ENCODE data around the gene POLA1.
"Not testable (repeated sequence)": the region's sequence is repeated elsewhere in the genome, so short reads cannot be mapped to it uniquely, and the experiment has no call there.

Gene POLA1

DNA sequence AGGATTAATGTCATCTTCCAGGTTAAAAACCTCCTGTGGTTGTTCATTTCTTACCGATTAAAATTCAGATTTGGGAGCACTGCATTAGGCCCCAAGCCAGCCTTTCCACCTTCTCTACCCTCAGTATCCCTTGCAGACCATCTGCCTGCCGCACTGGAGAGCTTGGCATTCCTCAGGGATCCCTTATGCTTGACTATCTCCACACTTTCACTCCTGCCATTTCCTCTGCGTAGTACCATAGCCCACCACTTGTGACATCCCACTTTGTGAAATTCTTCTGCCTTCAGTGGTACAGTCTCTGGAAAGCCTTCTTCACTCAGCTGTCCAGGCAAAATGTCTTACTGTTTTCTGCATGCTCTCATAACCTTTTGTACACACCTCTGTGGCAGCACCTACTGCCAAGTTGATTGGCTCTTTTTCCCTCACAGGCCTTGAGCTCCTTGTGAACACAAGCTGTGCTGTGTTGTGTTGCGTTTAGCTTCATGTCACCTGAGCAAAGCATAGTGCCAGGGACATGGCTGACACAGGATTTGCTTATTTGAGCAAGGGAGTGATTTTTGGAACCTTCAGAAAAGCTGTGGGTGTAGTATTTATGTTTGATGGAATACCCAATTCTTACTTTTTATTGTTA, 165.6 kb downstream of the POLA1 start:
- no peak for TF ChIP-seq CTCF (conservative IDR thresholded peaks at IDR 0.05; ENCODE audit: control insufficient read depth, insufficient read depth, low read depth, low read length)
- no peak for DNase-seq (ENCODE audit: low read depth)
- no peak overlapping the region for H3K4me3 ChIP-seq (ENCODE audit: control insufficient read depth, low read depth, low read length)

GRCh38 chrX:24860140-24860539, 166.4 kb downstream of the POLA1 start:
- DNase-seq (ENCODE audit: low read depth): peak; percentile 27
- TF ChIP-seq CTCF (conservative IDR thresholded peaks at IDR 0.05; ENCODE audit: control insufficient read depth, insufficient read depth, low read depth, low read length): no peak
- H3K4me3 ChIP-seq (ENCODE audit: control insufficient read depth, low read depth, low read length): no peak overlapping the region

GRCh38 chrX:24862343-24862742, 168.6 kb downstream of the POLA1 start:
- no peak for TF ChIP-seq CTCF (conservative IDR thresholded peaks at IDR 0.05; ENCODE audit: control insufficient read depth, insufficient read depth, low read depth, low read length)
- DNase-seq (ENCODE audit: low read depth): peak; percentile 47
- H3K4me3 ChIP-seq (ENCODE audit: control insufficient read depth, low read depth, low read length): no peak overlapping the region

DNA sequence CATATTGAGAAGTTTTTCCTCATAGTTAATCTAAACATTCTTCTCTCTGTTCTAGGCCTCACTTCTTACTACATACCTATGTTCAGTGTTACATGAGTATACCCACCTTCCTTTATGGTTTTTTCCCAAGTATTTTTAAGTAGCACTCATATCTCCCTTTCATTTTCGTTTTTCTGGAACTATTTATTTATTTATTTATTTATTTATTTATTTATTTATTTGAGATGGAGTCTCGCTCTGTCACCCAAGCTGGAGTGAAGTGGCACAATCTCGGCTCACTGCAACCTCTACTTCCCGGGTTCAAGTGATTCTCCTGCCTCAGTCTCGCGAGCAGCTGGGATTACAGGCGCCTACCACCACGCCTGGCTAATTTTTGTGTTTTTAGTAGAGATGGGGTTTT, 170.1 kb downstream of the POLA1 start:
- not testable (repeated sequence) for DNase-seq (ENCODE audit: low read depth)

GRCh38 chrX:24870143-24870542, 176.4 kb downstream of the POLA1 start:
- no peak overlapping the region for H3K4me3 ChIP-seq (ENCODE audit: control insufficient read depth, low read depth, low read length)
- TF ChIP-seq CTCF (conservative IDR thresholded peaks at IDR 0.05; ENCODE audit: control insufficient read depth, insufficient read depth, low read depth, low read length): no peak
- peak; percentile 3 for DNase-seq (ENCODE audit: low read depth)

More for the DNA sequence above, 170.1 kb downstream of the POLA1 start:
- not testable (repeated sequence) for H3K4me3 ChIP-seq (ENCODE audit: control insufficient read depth, low read depth, low read length)

GRCh38 chrX:24874604-24875247, 181.0 kb downstream of the POLA1 start:
- H3K4me3 ChIP-seq (ENCODE audit: control insufficient read depth, low read depth, low read length): no peak overlapping the region
- TF ChIP-seq CTCF (conservative IDR thresholded peaks at IDR 0.05; ENCODE audit: control insufficient read depth, insufficient read depth, low read depth, low read length): no peak
- DNase-seq (ENCODE audit: low read depth): no peak

DNA sequence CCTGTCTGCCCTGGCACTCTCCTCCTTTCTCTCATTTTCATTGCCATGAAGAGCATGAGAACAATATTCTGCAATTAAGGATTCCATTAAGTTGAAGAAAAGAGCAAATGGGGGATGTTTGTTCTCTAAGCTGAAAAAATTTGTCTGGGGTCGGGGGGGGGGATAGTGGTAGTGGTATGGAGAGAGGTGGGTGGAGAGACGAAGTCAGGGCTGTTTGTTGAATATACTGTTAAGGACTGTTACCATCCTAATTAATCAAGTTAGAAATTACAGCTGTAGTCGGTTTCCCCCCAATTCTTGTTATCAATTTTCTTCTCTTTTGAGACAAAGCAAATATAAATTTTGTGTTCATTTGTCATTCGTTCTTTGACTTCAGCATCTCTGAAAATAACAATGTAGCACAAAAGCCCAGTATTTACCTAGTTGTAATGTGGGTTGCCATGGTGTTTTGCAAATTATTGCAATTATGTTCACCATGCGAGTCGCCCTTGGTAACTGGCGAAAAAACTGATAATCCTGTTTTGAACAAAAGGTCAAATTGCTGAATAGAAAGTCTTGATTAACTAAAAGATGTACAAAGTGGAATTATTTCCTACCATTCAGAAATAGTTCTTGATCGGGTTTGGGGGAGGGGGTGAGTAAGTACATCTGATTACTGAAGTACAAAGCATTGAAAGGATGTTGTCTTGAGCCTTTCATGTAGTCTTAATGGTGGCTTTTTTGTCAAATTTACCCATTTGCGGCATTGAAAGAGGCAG, 183.0 kb downstream of the POLA1 start:
- TF ChIP-seq CTCF (conservative IDR thresholded peaks at IDR 0.05; ENCODE audit: control insufficient read depth, insufficient read depth, low read depth, low read length): no peak
- DNase-seq (ENCODE audit: low read depth): no peak
- no peak overlapping the region for H3K4me3 ChIP-seq (ENCODE audit: control insufficient read depth, low read depth, low read length)
